Limb (tissue), 2 donors: Measurements from ENCODE around the gene FARP1.
"Not testable (repeated sequence)": the region's sequence is repeated elsewhere in the genome, so short reads cannot be mapped to it uniquely, and the experiment has no call there.

ENCODE experiments used
- DNase-seq, 2 donors: peaks; one replicate each; pipeline ENCODE4 v3.0.0-alpha.2; 2016; ENCODE audit errors: extremely low spot score in 2 of 2

The FARP1 gene

DNA sequence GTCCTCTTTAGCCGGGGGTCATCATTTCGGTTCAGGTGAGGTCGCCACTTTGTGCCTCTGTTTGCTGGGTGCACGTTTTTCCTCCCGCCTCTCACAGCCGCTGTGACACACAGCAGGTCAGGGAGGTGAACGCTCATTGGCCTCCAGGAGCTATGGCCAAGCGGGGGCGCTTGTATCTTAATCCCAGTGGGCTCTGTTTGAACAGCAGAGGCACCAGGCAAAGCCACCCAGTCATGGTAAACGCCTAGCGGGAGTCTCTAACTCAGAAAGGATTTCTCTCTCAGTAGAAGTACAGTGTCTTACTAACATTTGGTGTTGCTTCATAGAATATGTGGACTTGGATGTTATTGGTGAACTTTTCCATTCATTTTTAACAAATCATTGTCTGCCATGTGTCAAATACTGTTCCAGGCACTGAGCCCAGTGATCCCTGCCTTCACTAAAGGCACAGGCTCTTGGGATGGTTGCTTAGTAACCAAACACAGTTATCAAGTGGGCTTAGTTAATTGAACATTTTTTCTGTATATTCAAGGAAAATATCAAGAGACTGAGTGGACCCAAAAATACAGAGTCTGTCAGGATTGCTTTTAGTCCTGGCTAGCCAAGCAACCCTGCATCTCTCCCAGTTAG is 247.3 kb downstream of the FARP1 start:
- no peak for DNase-seq

DNA sequence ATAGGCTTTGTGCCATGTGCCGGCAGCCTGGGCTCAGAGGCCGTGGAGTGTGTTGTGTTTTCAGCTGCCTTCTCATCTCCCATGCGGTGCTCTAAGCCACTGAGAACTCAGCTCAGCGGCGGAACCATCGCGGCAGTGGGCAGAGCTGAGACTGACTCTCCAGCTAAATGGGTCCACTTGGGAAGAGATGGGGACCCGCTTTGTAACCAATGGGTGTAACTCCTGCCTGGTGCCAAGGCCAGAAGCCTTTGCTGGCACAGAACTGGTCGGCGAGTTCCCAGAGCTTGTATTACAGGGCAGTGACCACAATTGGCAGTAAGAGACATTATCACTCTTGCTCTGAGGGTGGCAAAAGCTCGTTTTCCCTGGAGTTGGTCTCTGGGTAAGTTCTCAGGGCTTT is 251.0 kb downstream of the FARP1 start:
- no peak for DNase-seq

DNA sequence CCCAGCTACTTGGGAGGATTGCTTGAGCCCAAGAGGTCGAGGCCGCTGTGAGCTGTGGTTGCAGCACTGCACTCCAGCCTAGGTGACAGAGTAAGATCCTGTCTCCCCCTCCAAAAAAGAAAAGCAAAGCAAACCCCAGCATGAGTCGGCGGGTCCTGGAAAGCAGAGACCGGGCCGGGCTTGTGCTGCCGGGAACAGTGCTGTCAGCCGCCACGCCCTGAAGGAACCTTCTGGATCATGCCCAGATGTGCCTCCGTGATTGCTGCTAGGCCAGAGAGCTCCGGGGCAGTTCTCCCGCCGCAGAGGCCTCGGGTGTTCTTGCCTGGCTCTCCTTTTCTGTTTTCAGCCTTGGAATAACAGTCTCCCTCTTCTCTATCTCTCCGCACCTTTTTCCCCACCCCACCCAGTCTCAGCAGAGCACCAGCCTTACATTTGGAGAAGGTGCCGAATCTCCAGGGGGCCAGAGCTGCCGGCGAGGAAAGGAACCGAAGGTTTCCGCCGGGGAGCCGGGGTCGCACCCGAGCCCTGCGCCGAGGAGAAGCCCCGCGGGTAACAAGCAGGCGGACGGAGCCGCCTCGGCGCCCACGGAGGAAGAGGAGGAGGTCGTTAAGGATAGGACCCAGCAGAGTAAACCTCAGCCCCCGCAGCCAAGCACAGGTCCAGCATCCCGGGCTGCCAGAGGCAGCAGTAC is 252.1 kb downstream of the FARP1 start:
- DNase-seq, result no peak

DNA sequence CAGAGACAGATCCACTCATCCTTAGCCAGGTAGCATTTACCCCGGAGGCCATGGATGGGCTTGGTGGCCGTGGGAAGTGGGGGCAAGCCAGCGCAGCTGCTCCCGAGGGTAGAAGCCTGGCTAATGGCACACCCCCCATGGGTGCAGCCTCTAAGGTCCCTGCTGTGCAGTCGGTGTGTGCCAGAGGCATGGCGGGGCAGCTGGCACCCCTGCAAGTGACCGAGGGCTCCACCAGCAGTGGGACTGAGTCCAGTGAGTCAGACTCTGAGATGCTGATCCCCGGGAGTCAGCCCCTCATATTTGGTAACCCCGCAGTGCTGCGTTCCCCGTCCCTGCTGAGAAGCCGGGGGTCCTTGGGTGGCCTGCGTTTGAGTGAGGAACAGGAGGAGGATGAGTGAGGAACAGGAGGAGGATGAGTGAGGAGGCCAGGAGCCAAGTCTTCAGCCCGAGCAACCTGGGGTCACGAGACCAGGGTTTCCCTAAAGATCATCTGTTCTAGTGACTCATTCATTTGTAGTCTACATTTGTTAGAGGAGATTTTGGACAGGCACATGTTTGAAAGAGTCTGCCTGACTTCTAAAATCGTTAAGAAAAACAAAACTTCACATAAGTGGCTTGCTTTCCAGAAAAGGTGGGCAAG is 253.3 kb downstream of the FARP1 start:
- DNase-seq, result no peak

DNA sequence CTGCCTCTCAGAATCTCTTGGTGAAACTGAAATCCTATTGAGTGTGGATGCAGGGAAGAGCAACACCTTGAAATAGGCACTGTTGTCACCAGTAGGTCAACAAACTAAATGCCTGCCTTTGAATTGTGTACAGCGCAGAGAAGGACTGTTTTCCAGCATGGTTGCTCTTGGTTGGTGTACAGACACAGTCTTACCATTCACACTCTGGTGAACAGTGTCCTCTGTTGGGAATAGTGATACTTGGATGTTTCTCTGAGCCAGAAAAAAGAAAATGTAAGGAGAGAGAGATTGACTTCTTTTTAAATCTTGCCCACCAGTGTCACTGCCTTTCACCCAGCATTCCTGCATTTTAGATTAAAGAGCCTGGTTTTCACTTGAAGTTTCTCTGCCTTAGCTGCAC is 254.3 kb downstream of the FARP1 start:
- DNase-seq, result no peak

DNA sequence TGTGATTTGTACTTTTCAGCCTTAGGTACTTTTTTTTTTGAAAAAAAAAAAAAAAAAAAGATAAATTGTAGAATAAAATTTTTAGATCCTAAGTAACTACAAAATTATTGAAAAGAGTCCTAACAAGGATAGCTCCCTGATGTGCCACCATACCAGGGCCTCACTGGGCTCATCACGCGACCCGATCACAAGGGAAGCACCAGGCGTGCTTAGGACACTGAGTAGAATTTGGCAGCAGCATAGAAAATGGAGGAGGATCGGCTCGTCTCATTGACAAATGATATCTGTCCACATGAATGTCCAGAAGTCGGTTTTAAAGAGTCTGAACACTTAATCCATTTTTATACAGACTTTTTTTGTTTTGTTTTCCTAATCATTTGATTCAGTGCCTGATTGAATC is 255.0 kb downstream of the FARP1 start:
- no peak for DNase-seq

DNA sequence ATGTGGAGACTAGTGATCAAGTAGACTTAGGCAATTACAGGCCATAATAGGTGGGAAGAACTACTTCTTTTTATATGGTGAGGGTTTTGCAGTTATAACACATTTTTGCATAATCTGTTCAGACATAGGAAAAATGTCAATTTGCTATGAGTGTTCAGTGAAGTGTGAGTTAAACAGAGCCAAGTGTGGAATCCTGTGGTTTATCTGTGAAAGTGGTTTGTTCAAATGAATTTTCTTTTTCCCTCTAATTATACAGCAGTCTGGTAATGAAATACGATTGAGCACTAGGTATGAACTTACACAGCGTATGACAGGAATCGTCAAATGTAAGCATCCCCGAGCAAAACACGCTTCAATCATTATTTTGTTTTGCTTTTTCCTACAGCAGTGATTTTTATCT is 255.7 kb downstream of the FARP1 start:
- DNase-seq, result no peak

DNA sequence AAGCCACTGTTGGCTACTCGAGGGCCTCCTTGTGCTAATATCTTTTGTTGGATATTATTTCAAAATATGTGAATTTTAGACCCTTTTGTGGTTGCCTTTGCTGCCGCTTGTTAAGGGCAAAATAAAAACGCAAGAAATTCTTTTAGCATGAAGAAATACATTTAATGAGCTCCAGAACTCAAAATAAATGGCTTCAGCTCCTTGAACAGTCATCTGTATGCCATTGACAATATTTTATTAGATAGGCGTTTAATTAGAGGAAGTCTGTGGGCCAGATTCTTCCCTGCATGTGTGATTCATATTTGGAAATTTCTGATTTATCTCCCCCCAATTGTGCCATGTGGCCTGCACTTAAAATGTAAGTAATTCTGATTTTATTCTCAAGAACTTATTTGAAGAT is 256.9 kb downstream of the FARP1 start:
- no peak for DNase-seq

DNA sequence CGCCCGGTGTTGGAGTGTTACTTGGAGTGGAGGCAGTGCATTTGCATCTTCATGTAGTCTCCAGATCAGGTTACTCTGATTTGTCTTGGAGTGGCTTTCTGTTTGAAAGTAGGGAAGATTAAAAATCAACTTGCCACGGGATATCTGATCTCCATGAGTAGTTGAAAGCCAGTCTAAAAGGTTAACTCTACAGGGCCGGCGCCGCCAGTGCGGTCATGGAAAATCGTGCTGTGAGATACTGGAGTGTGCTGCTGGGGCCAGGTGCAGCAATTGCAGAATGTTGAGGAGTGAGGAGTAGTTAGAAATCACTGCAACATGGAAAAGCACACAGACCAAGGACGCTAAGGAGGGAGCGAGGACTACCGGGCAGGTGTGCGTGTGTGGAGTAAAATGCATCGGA is 259.0 kb downstream of the FARP1 start:
- no peak for DNase-seq

DNA sequence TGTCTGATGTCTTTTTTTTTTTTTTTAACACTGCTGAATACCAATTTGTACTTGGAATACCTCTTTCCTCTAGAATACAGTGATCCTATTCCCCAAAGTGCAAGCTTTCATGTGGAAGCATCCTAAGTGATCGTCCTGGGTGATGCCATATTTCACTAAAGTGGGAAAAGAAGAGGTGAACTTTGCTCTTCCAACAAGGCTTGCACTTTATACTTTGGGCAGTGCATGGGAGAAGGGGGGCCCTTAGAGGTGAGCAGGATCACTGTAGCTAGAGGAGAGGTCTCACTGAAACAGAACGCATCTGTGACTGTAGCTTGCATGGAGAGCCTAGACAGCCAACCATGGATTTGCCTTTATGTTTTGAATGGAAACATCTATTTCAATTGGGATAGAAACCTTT is 260.2 kb downstream of the FARP1 start:
- DNase-seq, result no peak

DNA sequence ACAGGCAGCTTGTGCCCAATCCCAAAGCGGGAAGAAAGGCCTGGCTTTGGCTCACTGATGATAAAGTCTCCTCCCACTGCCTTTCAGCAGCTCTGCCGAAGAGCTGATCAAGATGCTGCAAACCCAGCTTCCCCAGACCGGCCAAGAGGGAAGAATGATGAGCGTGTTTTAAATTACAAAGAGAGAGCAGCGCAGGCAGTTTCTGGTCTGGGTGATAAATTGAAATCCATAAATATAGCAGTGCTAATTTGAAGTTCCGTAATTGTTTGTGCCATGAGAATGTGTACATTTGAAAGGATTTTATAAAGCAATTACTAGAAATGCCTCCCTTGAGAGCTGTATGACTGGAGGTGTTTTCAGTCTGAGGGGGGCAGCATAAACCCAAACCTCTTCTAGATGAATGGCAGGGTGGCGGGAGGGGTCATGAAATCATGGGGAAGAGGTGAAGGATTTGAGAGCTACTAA is 262.2 kb downstream of the FARP1 start:
- DNase-seq, result peak; percentile 43 to 50

DNA sequence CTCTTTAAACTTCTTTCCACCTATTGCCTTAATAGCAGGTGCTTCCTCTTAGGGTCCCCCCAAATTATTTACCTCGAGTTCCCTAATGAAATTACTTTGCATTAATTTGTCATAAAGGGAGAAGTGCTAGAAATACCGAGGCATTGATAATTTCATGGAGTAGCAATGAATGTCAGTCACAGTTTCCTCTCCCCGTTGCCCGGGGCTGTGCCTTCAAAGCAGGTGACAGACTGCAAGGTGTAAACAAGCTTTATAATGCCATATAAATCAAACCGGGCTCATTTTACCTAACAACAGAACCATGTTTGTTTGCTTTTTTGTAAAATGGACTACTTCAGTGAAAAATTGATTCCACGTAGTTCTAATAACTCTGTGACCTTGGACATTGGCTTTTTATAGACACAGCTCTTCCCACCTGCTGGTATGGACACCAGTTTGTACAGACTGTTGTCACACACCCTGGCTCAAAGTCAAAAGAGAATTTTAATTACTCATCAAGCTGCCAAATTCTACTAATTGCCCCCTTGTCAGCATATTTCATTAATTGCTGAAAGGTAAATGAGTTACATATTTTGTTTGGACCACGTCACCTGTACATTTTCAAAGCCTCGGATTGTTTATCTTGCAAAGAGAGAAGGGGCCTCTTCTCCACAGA is 262.9 kb downstream of the FARP1 start:
- no peak for DNase-seq

DNA sequence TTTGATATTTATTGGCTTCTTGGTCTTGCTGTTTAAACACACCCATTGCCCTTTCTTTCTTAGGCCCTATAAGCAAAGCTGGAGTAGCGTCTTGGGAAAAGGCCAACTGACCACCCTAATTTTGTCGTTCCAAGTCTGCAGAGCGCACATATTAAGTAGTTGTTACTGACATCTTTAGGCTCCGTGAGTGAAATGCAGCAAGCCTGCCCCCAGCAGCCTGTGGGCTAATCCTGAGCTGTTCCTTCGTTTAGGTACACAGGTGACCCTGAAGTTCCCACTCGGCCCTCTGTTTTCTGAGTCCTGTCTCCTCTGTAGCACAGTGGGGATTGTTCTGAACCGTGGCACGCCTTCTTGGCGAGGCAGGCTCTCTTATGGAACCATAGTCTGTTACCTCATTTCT is 263.5 kb downstream of the FARP1 start:
- DNase-seq, result no peak

DNA sequence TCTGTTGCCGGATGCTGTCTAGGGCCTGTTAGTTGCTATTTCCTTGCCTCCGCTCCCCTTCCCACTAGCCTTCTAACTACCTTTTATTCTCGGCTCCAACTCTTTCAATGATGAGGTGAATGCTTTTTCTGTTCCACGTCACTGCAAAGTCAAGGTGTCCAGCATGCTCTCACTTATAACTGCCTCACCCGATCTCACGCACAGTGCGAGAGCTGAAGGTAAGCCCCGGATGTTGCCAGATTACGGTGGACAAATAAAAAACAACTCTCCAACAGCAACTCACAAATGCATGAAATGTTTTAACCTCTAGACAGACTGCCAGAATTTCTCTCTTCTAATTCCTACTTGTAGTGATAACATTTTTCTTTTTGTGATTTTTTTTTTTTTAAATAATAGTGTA is 264.1 kb downstream of the FARP1 start:
- DNase-seq, result no peak

DNA sequence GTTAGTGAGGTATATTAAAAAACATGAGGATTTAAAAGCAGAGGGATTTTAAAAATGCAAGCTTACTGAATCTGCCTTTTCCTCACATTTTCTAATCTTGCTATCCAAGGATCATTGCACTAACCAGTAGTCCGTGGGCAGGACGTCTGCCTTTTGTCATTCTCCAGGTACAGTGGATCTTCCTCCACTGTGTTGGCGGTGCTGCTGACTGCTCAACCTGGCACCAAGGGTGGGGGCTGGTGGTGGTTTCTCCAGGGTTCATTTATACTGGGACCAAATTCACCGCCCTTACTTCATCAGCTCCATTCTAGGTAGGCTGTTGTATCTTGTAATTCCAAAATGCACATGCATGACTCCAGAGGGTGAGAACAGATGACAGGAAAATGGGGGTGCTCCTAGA is 264.7 kb downstream of the FARP1 start:
- DNase-seq, result no peak

DNA sequence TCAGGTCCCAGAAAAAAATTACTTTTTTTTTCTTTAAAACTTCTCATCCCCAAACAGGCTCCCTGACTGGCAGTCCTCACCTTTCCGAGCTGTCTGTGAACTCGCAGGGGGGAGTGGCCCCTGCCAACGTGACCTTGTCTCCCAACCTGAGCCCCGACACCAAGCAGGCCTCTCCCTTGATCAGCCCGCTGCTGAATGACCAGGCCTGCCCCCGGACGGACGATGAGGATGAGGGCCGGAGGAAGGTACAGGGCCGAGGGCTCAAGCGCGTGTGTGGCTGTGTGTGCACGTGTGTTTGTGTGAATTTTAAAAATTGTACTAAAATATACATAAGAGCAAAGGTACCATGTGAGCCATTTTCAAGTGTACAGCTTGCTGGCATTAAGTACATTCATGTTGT is 266.4 kb downstream of the FARP1 start:
- no peak for DNase-seq

DNA sequence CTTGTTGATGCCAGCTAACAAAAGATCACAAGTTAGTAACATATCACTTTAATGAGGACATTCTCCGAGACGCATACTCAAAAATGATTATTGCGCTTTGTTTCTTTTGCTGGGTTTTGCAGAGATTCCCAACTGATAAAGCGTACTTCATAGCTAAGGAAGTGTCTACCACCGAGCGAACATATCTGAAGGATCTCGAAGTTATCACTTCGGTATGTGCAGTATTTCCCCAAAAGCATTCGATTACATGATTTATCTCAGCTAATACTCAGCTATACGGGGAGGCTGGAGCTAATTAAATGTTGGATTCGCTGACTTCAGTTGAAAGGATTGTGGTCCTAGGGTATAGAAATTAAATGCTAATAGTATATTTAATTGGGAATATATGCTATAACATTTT is 267.7 kb downstream of the FARP1 start:
- DNase-seq, result no peak

DNA sequence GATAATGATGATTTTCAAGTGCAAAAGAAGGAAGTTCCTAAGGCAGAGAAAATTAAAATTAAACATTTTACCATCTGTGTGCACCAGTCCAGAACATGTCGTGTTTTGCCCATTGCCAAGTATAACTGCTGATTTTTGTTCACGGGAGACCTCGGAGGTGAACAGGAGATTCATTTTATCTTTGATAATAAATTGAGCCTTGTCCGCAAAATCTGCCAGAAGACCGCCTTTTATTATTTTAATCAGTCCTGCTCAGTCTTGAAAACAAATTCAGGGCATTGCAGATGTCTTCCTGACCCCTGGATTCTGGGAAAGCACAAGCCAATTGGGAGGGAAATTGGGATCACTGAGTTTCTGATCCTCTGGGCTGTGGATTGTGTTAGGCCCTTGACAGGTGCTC is 268.1 kb downstream of the FARP1 start:
- no peak for DNase-seq

DNA sequence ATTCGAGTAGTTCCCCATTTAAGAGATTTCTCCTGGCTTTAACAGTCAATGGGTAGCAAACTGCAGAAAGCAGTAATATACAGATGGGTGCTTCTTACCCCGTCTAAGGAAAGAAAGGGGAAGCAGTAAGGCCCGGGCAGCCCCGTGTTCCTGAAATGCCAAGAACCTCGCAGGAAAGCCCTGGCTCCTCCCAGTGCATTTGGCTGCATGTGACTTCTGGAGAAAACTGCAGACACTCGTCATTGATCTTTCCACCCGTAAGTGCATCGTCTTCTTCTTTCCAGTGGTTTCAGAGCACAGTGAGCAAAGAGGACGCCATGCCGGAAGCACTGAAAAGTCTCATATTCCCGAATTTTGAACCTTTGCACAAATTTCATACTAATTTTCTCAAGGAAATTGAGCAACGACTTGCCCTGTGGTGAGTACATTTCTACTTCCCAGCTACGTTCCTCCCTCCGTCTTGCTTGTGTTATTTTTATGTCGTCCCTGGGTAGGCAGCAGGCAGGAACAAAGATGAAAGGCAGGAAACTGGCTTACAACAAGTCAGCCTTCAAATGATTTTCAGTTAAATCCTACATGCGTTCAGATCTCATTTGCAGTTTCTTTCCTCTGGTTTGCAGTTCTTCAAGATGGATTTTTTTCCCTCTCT is 268.8 kb downstream of the FARP1 start:
- DNase-seq, result no peak

DNA sequence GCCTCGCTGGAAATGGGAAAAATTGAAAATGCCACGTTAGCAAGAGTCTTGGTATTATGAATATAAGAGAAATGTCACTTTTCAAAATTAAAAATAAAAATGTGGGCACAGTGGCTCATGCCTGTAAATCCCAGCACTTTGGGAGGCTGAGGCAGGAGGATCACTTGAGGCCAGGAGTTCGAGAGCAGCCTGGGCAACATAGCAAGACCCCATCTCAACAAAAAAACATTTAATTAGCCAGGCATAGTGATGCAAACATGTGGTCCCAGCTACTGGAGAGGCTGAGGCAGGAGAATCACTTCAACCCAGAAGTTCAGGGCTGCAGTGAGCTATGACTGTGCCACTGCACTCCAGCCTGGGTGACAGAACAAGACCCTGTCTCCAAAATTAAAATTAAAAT is 270.4 kb downstream of the FARP1 start:
- DNase-seq, result not testable (repeated sequence)

DNA sequence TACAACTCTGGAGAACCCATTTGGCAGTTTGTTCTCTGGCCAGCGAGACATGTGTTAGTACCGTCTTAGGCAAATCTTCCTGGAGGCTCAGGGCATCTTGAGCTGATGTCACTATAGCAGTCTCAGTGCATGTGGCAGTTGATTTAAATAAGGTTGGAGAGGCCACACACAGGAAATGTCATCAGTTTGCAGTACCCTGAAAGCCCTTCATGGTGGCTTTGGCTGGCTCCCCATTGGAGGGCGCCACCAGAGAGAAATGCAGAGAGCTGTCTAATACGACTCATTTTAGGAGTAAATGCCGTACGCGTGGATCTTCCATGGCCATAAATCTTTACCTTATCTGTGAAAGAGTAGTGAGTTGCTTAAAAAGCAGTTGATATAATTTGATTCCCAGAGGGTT is 270.9 kb downstream of the FARP1 start:
- no peak for DNase-seq
